ENCODE data around the gene OXCT1.

DNA sequence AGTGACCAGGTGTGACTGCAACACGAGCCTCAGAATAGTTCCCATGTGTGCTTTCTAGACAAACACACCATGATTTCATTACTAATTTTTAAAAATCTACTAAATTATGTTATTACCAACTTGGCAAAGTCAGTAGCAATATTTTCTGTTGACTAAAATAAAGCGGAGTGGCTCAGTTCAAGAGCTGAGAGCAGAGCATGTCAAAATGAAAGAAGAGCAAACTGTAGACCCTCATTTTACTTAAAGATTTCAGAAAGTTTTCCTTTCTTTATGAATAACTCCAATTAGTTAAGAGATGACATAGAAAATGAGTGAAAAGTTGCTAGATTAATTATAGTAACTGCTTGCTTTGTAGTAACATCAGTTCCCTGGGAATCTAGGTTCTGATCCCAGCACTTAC is 17.9 kb downstream of the OXCT1 start:
- TF ChIP-seq CTCF (IDR thresholded peaks at IDR 0.05) (no peak), EZH2 (IDR thresholded peaks at IDR 0.05) (no peak)
